HG03108 (cell line): ENCODE results near the gene UBE2J2.
"Not testable (repeated sequence)": the region's sequence is repeated elsewhere in the genome, so short reads cannot be mapped to it uniquely, and the experiment has no call there.

Experiments used
- ATAC-seq: cut with Tn5 transposase; IDR thresholded peaks from one replicate; pipeline ENCODE4 v1.9.1; 2021; ENCODE audit warnings: moderate library complexity; ENCODE audit not compliant: unreplicated experiment

Gene UBE2J2

GRCh38 chr1:1259540-1259939 is 14.1 kb downstream of the UBE2J2 start:
- ATAC-seq = no peak

- no peak for ATAC-seq
Observed at GRCh38 chr1:1259119-1259488, 14.6 kb downstream of the UBE2J2 start.

- no peak for ATAC-seq
Observed at GRCh38 chr1:1256956-1257871, 16.4 kb downstream of the UBE2J2 start.

- no peak for ATAC-seq
Observed at GRCh38 chr1:1255611-1256010, 18.0 kb downstream of the UBE2J2 start.

GRCh38 chr1:1255078-1255477 is 18.6 kb downstream of the UBE2J2 start:
- ATAC-seq = no peak

- ATAC-seq = no peak
Observed at GRCh38 chr1:1254667-1254998, 19.0 kb downstream of the UBE2J2 start.

- ATAC-seq = no peak
Observed at GRCh38 chr1:1253972-1254666, 19.5 kb downstream of the UBE2J2 start.

GRCh38 chr1:1253314-1253713 is 20.3 kb downstream of the UBE2J2 start:
- ATAC-seq = no peak

GRCh38 chr1:1250786-1251284 is 22.8 kb downstream of the UBE2J2 start:
- ATAC-seq = no peak

GRCh38 chr1:1248009-1248913 is 25.4 kb downstream of the UBE2J2 start:
- ATAC-seq = not testable (repeated sequence)

GRCh38 chr1:1247341-1247913 is 26.2 kb downstream of the UBE2J2 start:
- no peak for ATAC-seq

GRCh38 chr1:1246577-1247340 is 26.9 kb downstream of the UBE2J2 start, which contains the start of gene C1QTNF12:
TSS of gene C1QTNF12 (minus strand) at chr1:1246722. CDS start at chr1:1246690, 32 bp downstream.
- no peak for ATAC-seq

GRCh38 chr1:1245817-1246576 is 27.7 kb downstream of the UBE2J2 start:
- no peak for ATAC-seq

GRCh38 chr1:1245178-1245816 is 28.4 kb downstream of the UBE2J2 start:
- ATAC-seq = no peak

GRCh38 chr1:1244192-1244811 is 29.4 kb downstream of the UBE2J2 start:
- ATAC-seq = no peak

- ATAC-seq = no peak
Observed at GRCh38 chr1:1243807-1244191, 29.9 kb downstream of the UBE2J2 start.

GRCh38 chr1:1243266-1243660 is 30.4 kb downstream of the UBE2J2 start:
- ATAC-seq = no peak
